GM11168 (cell line): ENCODE results near the gene DLG2.

Source experiments
- in situ Hi-C: fragments of 300-500 bp; cut with MboI; formaldehyde crosslinking; loops from one replicate; pipeline ENCODE4 v1.12.0; 2022; ENCODE audit warnings: low sequenced_read_pairs; ENCODE audit not compliant: unreplicated experiment

Gene DLG2

DNA sequence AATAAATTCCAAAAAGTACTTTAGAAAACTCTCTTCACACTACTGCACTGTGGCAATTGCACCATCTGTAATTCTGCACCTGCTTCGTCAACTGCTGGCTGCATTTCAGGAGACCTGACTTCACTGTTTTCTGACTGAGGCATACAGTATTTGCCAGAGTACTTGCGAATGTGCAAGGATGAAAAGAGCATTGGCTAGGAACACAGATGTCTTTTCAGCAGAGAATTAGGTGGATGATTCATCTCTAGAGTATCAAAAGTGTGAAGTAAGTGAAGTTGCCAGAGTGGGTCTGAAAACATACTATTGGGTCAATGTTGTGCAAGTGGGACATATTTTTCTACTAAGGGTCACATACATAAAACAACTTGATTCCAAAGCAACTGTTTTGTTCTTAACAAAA is 1913.4 kb downstream of the DLG2 start:
- in situ Hi-C loops = loop anchor here (25.0 kb wide), 2 partner anchors 426 to 851 kb away; partner anchors contain the start of gene CCDC90B

DNA sequence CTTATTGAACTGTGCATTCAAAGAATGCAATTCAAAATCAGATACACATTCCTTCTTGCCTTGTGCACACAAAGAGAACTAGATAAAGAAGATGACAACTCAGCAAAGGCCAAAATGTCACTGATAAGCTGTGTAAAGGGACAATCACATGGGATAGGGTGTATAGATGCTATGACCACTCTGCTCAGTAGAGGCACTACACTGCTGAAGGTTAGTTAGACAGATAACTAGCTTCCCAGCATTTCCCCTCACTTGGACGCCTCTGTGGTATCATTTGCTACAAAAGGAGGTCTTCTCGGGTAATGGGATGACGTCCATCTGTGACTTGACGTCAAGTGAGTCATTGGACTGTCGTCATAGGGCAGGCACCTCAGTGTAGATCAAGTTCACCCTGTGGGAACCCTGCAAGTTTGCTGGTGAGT is 1916.0 kb downstream of the DLG2 start:
- in situ Hi-C loops = loop anchor here (25.0 kb wide), 2 partner anchors 424 to 849 kb away; partner anchors contain the start of gene CCDC90B

DNA sequence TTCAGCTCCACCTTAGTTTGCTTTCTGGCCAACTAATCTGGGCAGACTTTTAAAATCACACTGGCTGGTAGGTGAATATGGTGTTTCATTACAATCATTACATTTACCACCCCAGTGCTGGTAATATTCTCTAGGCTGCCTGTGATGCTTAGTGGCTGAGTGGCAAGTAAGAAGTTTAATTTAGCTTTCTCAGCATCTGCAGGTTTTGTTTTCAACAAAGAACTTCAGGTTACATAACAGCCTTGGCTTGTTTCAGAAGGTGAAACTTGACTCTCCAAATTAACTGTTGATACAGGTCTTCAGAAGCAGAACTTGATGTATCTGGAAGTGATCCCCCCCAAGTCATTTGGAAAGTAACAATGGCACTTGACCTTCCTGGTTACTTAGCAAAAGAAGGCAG is 1917.7 kb downstream of the DLG2 start:
- in situ Hi-C loops = loop anchor here (10.0 to 25.0 kb wide), 3 partner anchors 225 to 847 kb away; partner anchors contain the start of gene CCDC90B

DNA sequence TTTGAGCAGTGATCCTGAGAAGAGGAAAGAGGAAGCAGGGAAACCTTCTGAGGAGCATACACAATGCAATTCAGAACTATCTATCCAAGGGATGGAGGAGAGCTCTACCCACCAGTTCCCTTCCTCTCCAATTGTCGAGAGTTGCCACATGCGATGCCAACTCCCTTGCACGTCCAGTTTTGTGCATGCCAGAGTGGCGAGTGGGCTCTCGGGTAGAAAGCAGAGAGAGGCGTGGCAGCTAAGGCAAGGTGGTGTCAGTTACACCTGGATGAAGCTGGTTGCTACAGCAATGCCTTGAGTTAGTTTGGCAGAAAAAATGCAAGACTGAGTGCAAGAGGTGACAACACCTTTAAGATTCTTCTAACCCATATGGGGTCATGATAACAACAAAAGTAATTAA is 1920.6 kb downstream of the DLG2 start:
- in situ Hi-C loops = loop anchor here (10.0 to 25.0 kb wide), 3 partner anchors 222 to 844 kb away; partner anchors contain the start of gene CCDC90B

- in situ Hi-C loops = loop anchor here (10.0 to 25.0 kb wide), 3 partner anchors 218 to 840 kb away; partner anchors contain the start of gene CCDC90B
Measured at GRCh38 chr11:83702796-83703195, 1924.3 kb downstream of the DLG2 start.

DNA sequence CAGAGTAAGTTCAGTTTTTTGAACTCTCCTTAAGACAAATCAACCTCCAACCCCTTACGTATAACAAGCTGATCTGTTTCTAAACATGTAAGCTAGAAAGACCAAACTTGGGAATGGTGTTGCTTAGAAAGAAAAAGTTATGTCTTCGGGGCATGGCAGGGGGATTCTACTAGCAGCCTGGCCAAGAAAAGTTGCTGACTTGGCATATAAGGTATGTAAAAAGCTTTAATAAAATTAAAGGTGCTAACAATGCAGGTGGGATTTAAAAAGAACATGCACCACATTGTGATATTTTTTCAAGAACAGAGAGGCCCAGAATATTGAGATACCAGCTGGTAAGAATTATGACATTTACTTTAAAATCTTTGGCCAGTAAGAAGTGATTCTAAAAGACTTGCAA is 1929.6 kb downstream of the DLG2 start:
- in situ Hi-C loops = no loop called here

DNA sequence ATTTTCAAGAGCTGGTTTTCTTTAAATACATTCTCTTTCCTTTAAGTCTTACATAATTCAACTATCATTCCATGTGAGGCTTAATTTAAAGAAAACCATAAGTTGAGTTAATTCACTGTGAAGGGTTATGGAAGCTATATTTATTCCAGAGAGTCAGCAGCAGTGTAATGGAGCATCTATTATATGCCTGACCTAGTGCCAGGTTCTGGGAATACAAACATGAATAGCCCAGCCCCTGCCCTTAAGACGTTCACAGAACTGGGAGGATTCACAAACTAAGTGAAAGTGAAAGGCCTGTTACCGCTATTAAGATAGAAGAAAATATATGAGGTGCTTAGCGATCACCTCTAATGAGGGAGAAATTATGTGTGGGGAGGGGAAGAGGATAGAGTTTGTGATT is 1932.1 kb downstream of the DLG2 start:
- in situ Hi-C loops = no loop called here

- in situ Hi-C loops = no loop called here
Measured at GRCh38 chr11:83694191-83694910, 1932.8 kb downstream of the DLG2 start.

- in situ Hi-C loops = no loop called here
Measured at GRCh38 chr11:83693306-83693992, 1933.7 kb downstream of the DLG2 start.

- in situ Hi-C loops = no loop called here
Measured at GRCh38 chr11:83692675-83693074, 1934.5 kb downstream of the DLG2 start.

- in situ Hi-C loops = no loop called here
Measured at GRCh38 chr11:83691451-83691950, 1935.6 kb downstream of the DLG2 start.

GRCh38 chr11:83689144-83689780 is 1937.9 kb downstream of the DLG2 start:
- in situ Hi-C loops = no loop called here

DNA sequence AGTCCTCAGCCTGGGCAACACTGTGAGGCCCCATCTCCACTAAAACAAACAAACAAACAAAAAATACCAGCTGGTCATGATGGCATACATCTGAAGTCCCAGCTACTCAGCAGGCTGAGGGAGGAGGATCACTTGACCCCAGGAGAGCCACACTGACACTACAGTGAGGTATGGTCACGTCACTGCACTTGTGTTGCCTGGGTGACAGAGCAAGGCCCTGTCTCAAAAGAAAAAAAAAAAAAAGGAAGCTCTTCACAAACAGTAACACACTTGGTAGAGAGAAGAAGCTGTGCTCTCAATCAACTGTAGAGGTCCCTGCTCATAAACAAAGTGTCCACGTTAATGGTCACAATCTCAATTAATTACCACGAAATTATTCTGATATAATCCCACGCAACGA is 1939.4 kb downstream of the DLG2 start:
- in situ Hi-C loops = no loop called here

DNA sequence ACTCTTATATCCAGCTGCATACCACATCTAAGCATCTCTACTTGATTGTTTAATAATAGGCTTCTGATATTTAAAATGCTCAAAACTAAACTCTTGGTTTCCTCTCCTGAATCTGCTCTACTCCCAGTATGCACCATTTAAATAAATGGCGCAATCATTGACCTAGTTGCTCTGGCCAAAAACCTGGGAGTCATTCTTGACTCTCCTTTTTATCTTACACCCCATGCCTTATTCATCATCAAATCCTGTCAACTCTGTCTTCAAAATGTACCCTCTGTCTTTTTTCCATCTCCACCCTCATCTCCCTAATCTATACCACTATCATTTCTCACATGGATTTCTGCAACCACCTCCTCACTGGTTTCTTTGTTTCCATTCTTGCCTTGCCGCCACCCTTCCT is 1941.4 kb downstream of the DLG2 start:
- in situ Hi-C loops = no loop called here

GRCh38 chr11:83684071-83684470 is 1943.1 kb downstream of the DLG2 start:
- in situ Hi-C loops = no loop called here

- in situ Hi-C loops = no loop called here
Measured at GRCh38 chr11:83682611-83682973, 1944.6 kb downstream of the DLG2 start.

DNA sequence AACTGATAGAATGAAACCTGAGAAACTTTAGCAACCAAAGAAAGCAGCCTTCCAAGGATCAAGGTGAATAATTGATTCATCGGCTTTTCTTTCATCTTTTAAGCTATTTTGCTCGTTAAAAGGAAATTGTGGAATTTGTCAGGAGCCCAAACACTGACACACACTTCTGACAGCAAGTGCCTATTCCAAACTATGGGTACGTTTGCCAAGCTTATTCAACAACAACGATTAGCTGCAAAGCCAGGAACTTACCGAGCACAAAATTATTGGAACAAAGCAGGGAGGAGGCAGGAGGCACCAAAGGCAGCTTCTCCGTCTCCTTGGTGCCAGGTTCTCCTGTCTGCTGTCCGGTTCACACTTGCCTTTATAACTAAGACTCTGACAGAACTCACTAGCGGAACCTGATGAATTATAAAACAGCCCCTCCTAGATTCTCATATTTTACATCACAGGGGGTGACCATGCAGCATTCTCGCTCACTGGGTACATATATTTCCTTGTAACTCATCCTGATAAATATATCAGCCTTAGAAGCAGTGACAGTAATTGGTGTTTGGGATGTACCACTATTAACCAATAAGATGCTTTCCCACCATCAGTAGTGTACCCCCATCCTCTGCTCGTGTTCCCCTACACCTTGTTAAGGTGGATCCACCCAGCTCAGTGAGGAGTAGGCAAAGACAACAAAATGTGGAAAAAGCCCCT is 1945.1 kb downstream of the DLG2 start:
- in situ Hi-C loops = no loop called here

DNA sequence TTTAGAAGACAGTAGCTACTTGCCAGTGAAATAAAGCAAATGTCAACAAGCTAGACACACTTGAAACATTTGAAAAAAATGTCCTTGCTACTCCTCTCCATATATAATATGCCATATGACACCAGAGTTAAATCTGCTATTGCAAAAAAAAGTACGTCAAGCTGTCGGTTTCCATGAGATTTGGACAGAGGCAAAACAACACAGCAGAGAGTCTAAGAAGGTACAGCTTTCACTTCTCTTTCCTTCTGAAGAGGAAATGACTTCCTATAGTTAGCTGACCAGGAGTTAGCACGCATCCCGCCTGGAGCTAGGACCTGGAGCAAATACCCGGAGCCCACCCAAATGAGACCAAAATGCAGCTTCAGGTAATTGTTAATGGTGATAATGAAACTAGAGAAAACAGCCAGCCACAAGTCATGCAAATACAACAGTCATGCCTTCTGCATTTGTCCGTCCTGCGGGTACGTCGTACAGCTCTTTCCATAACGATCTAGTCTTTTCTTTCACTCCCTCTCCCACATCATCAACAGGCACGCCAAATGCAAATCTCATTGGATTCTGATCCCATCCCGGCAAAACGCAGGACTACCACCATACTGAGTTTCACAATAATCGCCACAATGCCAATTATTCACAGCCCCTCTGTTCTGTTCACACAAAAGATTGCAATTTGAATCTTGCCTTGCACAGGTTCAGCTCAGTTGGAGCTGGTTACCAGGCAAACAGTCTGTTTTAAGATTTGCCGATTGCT is 1945.9 kb downstream of the DLG2 start:
- in situ Hi-C loops = no loop called here

DNA sequence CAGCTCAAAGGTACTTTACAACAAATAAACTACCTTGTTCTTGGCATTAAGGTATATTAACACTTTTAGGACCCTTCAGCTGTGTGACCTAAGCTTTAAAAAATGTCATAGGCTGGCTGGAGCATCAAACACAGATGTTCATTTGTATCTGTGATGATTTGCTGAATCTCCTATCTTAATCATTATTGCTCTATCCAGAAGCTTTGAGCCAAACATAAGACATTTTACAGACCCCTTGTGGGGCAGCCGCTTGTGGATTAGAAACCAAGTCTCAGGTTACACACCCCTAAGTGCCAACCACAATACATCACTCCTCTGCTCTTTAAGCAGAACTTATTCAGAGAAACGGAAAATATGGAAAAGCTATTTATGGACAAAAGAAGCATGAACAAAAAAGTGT is 1946.8 kb downstream of the DLG2 start:
- in situ Hi-C loops = no loop called here
